GM23338 (cell line): ENCODE measurements around the gene SLC41A3. TPM values are rescaled to one million over a fixed set of nuclear protein-coding genes. Genes with fewer than 3 reads are reported as not detected.

ENCODE experiments used
- ATAC-seq: fragments of 200-7000 bp; cut with Tn5 transposase; 3 replicates; pipeline ENCODE4 v1.9.1; 2020
- DNase-seq: peaks from one replicate; pipeline ENCODE4 v3.0.0-alpha.2; 2015; ENCODE audit warnings: low spot score
- H2AFZ ChIP-seq: fragments of 200-600 bp; sonication (generic); 2 replicates; pipeline ENCODE4 v1.8.0; 2016; ENCODE audit warnings: antibody characterized with exemption, mild to moderate bottlenecking, moderate library complexity
- H3F3A ChIP-seq: fragments of 200-600 bp; sonication (generic); replicated peaks from 2 replicates; pipeline ENCODE4 v1.8.0; 2017; ENCODE audit warnings: antibody characterized with exemption, mixed run types, low read depth
- H3K27ac ChIP-seq: fragments of 200-600 bp; sonication (generic); 2 replicates; pipeline ENCODE4 v1.6.1; 2016; ENCODE audit warnings: low read depth
- H3K27me3 ChIP-seq: fragments of 200-600 bp; sonication (generic); 2 replicates; pipeline ENCODE4 v1.8.0; 2016; ENCODE audit warnings: mild to moderate bottlenecking, mixed run types, moderate library complexity; ENCODE audit not compliant: insufficient read depth
- H3K36me3 ChIP-seq: fragments of 200-600 bp; sonication (generic); 2 replicates; pipeline ENCODE4 v1.8.0; 2016; ENCODE audit warnings: mild to moderate bottlenecking; ENCODE audit not compliant: insufficient read depth
- H3K4me1 ChIP-seq: fragments of 200-600 bp; sonication (generic); 2 replicates; pipeline ENCODE4 v1.8.0; 2016; ENCODE audit warnings: mild to moderate bottlenecking, moderate library complexity; ENCODE audit not compliant: insufficient read depth
- H3K4me2 ChIP-seq: fragments of 200-600 bp; sonication (generic); 2 replicates; pipeline ENCODE4 v1.7.1; 2017; ENCODE audit warnings: mixed run types
- H3K4me3 ChIP-seq: fragments of 200-600 bp; sonication (generic); 2 replicates; pipeline ENCODE4 v1.6.1; 2016; ENCODE audit warnings: mixed run types
- H3K79me2 ChIP-seq: fragments of 200-600 bp; sonication (generic); replicated peaks from 2 replicates; pipeline ENCODE4 v1.8.0; 2017; ENCODE audit warnings: mild to moderate bottlenecking; ENCODE audit not compliant: insufficient read depth
- H3K9me2 ChIP-seq: fragments of 200-600 bp; sonication (generic); 2 replicates; pipeline ENCODE4 v1.8.0; 2017; ENCODE audit not compliant: insufficient read depth
- H4K20me1 ChIP-seq: fragments of 200-600 bp; sonication (generic); replicated peaks from 2 replicates; pipeline ENCODE4 v1.8.0; 2017; ENCODE audit warnings: mild to moderate bottlenecking; ENCODE audit not compliant: insufficient read depth
- H3K27ac Mint-ChIP-seq: 2 replicates; pipeline ENCODE4 v1.8.0; 2020; ENCODE audit warnings: inconsistent platforms, mild to moderate bottlenecking, moderate library complexity, mixed read lengths
- H3K27me3 Mint-ChIP-seq: 3 replicates; pipeline ENCODE4 v1.8.0; 2022; ENCODE audit warnings: low read depth, mild to moderate bottlenecking, moderate library complexity, mixed read lengths, inconsistent platforms; ENCODE audit not compliant: insufficient read depth, poor library complexity
- H3K36me3 Mint-ChIP-seq: 3 replicates; pipeline ENCODE4 v1.8.0; 2021; ENCODE audit warnings: low read depth, mild to moderate bottlenecking, inconsistent platforms, moderate library complexity, mixed read lengths
- H3K4me1 Mint-ChIP-seq: 3 replicates; pipeline ENCODE4 v1.8.0; 2020; ENCODE audit warnings: mild to moderate bottlenecking, inconsistent platforms, mixed read lengths
- H3K4me3 Mint-ChIP-seq: 3 replicates; pipeline ENCODE4 v1.8.0; 2021; ENCODE audit warnings: moderate library complexity, mild to moderate bottlenecking, inconsistent platforms, mixed read lengths
- H3K9me3 Mint-ChIP-seq: 3 replicates; pipeline ENCODE4 v1.8.0; 2020; ENCODE audit warnings: moderate library complexity, mild to moderate bottlenecking, inconsistent platforms, mixed read lengths
- CREB1 ChIP-seq: fragments of 250-450 bp; sonication (Bioruptor Pico); IDR thresholded peaks from 2 replicates; pipeline ENCODE4 v1.5.0; 2020; ENCODE audit warnings: low read depth, mild to moderate bottlenecking, moderate library complexity
- CTCF ChIP-seq, 2 experiments: fragments of 200-600 bp in 1 of 2; sonication (generic) in 1 of 2; conservative IDR thresholded peaks; 2 replicates each; pipeline versions ENCODE4 v1.5.1 to v1.6.1; 2016 to 2017; ENCODE audit warnings: antibody characterized with exemption in 2 of 2, low read depth in 2 of 2, mild to moderate bottlenecking in 2 of 2, moderate library complexity in 1 of 2
- EZH2 ChIP-seq: fragments of 200-600 bp; sonication (generic); IDR thresholded peaks from one replicate; pipeline ENCODE4 v1.8.0; 2017; ENCODE audit warnings: antibody characterized with exemption, mild to moderate bottlenecking, low read depth; ENCODE audit not compliant: unreplicated experiment
- EZH2phosphoT487 ChIP-seq: fragments of 200-600 bp; sonication (generic); IDR thresholded peaks from one replicate; pipeline ENCODE4 v1.8.1; 2018; ENCODE audit warnings: antibody characterized with exemption; ENCODE audit not compliant: unreplicated experiment
- JUNB ChIP-seq: IDR thresholded peaks from one replicate; pipeline ENCODE4 v1.6.1; 2016; ENCODE audit warnings: antibody characterized with exemption; ENCODE audit not compliant: unreplicated experiment
- NANOG ChIP-seq: IDR thresholded peaks from 2 replicates; pipeline ENCODE4 v1.6.1; 2016; ENCODE audit warnings: antibody characterized with exemption, borderline replicate concordance
- POLR2AphosphoS5 ChIP-seq: IDR thresholded peaks from 2 replicates; pipeline ENCODE4 v1.6.1; 2016; ENCODE audit warnings: antibody characterized with exemption, low read depth
- REST ChIP-seq: IDR thresholded peaks from one replicate; pipeline ENCODE4 v1.6.1; 2018; ENCODE audit warnings: antibody characterized with exemption; ENCODE audit not compliant: unreplicated experiment
- STAT1 ChIP-seq: IDR thresholded peaks from one replicate; pipeline ENCODE4 v1.6.1; 2016; ENCODE audit warnings: antibody characterized with exemption; ENCODE audit not compliant: unreplicated experiment
- ZNF114 ChIP-seq: fragments of 250-450 bp; sonication (Bioruptor Pico); IDR thresholded peaks from 2 replicates; pipeline ENCODE4 v1.5.0; 2020; ENCODE audit warnings: mild to moderate bottlenecking, moderate library complexity
- ZNF331 ChIP-seq: fragments of 250-450 bp; sonication (Bioruptor Pico); IDR thresholded peaks from 2 replicates; pipeline ENCODE4 v1.5.0; 2020; ENCODE audit warnings: low read depth, mild to moderate bottlenecking, moderate library complexity
- ZNF462 ChIP-seq: fragments of 250-450 bp; sonication (Bioruptor Pico); IDR thresholded peaks from 2 replicates; pipeline ENCODE4 v1.5.0; 2020; ENCODE audit warnings: mild to moderate bottlenecking, moderate library complexity
- polyA plus RNA-seq: library from polyadenylated mRNA; unstranded; fragments of >200 nt; fragmentation: Nextera tagmentation; extraction: Ambion mirVana; gene quantifications from 2 replicates; pipeline ENCODE4 v1.2.1, GENCODE V29; 2016
- total RNA-seq: library from RNA; depleted of rRNA; stranded (reverse); fragments of >200 nt; shearing (Covaris generic); gene quantifications from 2 replicates; pipeline ENCODE4 v1.2.3, GENCODE V29; 2014
- TF ChIP-seq, protein P1 (sequence below): IDR thresholded peaks from 2 replicates; pipeline ENCODE4 v1.6.1; 2016; ENCODE audit warnings: antibody characterized with exemption

SLC41A3 gene
- total and polyA plus RNA-seq, 2 experiments from 2014 or later, result 12.1 to 29.8 TPM

DNA sequence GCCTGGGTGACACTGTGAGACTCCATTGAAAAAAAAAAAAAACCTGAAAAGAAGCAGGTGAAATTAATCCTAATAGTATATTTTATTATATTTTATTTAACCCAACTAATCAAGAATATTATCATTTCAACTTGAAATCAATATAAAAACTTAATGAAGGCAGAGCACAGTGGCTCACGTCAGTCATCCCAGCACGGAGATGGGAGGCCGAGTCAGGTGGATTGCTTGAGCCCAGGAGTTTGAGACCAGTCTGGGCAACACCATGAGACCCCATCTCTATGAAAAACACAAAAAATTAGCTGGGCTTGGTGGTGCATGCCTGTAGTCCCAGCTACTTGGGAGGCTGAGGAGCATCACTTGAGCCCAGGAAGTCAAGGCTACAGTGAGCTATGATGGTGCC, 33.3 kb upstream of the SLC41A3 start:
- Histone ChIP-seq H4K20me1 (no peaks in the 10 kb centered on the region), H3K4me3 (no peak overlapping the region), H3K9me2 (0 out of 2 replicates have a peak, but pooled peaks cover 3% of the 10 kb centered on the region), H3K4me1 (no peaks in the 10 kb centered on the region), H3K27ac (no peak overlapping the region), H3F3A (no peaks in the 10 kb centered on the region), H2AFZ (no peak overlapping the region), H3K79me2 (no peaks in the 10 kb centered on the region), H3K36me3 (no peaks in the 10 kb centered on the region), H3K4me2 (no peak overlapping the region), H3K27me3 (no peaks in the 10 kb centered on the region)
- Mint-ChIP-seq H3K4me1 (no peaks in the 10 kb centered on the region; the same call in 2 of the 3 replicates), H3K36me3 (peaks cover 7% of the 10 kb centered on the region; the same call in 2 of the 3 replicates), H3K27me3 (peaks cover 3% of the 10 kb centered on the region), H3K4me3 (no peak overlapping the region), H3K9me3 (no peaks in the 10 kb centered on the region; the same call in 2 of the 3 replicates), H3K27ac (no peak overlapping the region)
- TF ChIP-seq ZNF114 (CRISPR knock-in tag) (no peak), CTCF (conservative IDR thresholded peaks at IDR 0.05; ENCODE audit: low read depth in 2 of 2) (no peak), ZNF331 (CRISPR knock-in tag) (no peak), EZH2 (no peak), EZH2phosphoT487 (no peak), CREB1 (CRISPR knock-in tag) (no peak), NANOG (no peak), REST (no peak), POLR2AphosphoS5 (no peak), JUNB (no peak), ZNF462 (no peak), STAT1 (no peak)
- TF ChIP-seq, protein P1, sequence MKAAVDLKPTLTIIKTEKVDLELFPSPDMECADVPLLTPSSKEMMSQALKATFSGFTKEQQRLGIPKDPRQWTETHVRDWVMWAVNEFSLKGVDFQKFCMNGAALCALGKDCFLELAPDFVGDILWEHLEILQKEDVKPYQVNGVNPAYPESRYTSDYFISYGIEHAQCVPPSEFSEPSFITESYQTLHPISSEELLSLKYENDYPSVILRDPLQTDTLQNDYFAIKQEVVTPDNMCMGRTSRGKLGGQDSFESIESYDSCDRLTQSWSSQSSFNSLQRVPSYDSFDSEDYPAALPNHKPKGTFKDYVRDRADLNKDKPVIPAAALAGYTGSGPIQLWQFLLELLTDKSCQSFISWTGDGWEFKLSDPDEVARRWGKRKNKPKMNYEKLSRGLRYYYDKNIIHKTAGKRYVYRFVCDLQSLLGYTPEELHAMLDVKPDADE, result no peak
- no peak for DNase-seq
- ATAC-seq, result no peak
